Ectodermal cell (in vitro differentiated cells): Measurements from ENCODE around the gene OR9Q1.

Experiments
- H3K27ac ChIP-seq: 2 replicates; pipeline ENCODE4 v1.7.0; 2013; ENCODE audit warnings: mild to moderate bottlenecking, low read depth, low read length; ENCODE audit not compliant: insufficient read depth, poor library complexity, severe bottlenecking
- H3K27me3 ChIP-seq: 2 replicates; pipeline ENCODE4 v1.7.0; 2013; ENCODE audit warnings: mild to moderate bottlenecking, low read length; ENCODE audit not compliant: insufficient read depth, control insufficient read depth, poor library complexity, severe bottlenecking
- H3K36me3 ChIP-seq: one replicate; pipeline ENCODE4 v1.7.0; 2013; ENCODE audit warnings: low read length; ENCODE audit not compliant: control insufficient read depth, insufficient read depth
- H3K4me1 ChIP-seq: one replicate; pipeline ENCODE4 v1.7.0; 2013; ENCODE audit warnings: low read length; ENCODE audit not compliant: control insufficient read depth, insufficient read depth
- H3K4me3 ChIP-seq: 2 replicates; pipeline ENCODE4 v1.7.0; 2013; ENCODE audit warnings: low read depth, low read length, control low read depth; ENCODE audit not compliant: insufficient read depth
- H3K9me3 ChIP-seq: 2 replicates; pipeline ENCODE4 v1.7.0; 2013; ENCODE audit warnings: mild to moderate bottlenecking, low read length, moderate library complexity; ENCODE audit not compliant: control insufficient read depth
- WGBS, 2 experiments: methylation state at CpG; one replicate each; pipeline ENCODE4 v1.1.7; 2013; ENCODE audit warnings: missing lambda C conversion rate in 2 of 2; 5-methylcytosine and 5-hydroxymethylcytosine counted together

Gene OR9Q1

DNA sequence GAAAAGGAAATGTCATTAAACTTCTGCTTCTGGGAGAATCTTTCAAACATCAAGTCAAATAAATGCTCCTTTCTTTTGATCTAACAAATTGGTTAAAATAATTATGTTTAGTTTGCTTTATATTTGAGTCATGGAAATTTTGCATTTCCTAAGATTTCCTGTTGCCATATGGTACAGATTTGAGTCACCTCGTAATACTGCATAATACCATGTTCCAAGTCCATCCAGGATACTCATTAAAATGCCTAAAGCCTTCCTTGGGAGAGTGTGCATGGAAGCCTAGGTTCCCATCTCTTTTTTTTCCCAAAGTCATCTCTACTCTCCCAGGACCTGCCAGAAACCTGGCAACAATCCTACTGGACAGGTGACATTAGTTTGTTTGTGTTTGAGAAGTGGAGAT, 97.4 kb downstream of the OR9Q1 start:
- Histone ChIP-seq H3K36me3 (no peaks in the 10 kb centered on the region), H3K4me3 (no peak overlapping the region), H3K27me3 (no peaks in the 10 kb centered on the region), H3K27ac (no peak overlapping the region), H3K4me1 (no peaks in the 10 kb centered on the region), H3K9me3 (no peaks in the 10 kb centered on the region)
- WGBS, 2 experiments, result 70 to 87% methylated on average over 1 of the region's 1 CpG

DNA sequence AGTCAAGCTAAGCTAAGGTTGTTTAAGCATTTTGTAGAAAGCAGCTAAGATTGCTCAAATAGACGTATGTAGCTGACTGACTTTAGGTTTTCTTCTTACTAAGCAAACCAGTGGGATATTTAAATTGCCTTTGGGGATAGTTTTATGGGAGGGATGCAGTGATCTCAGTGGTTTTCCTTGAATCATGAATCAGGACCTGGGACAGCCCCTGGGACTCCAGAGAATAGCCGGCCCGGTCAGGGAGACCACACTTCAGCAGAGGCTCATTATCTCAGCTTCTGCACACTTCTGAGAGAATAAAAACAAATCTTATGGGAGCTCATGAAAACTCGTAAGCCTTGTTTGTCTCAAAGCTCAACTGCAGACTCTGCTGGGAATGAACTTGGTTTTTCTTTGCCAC, 101.8 kb downstream of the OR9Q1 start, which contains the start of gene OR9I1:
Gene OR9I1, minus strand, starts transcription at position 62 of the 400 bp plus-strand sequence. CDS start 6,086 bp downstream, outside the sequence.
- Histone ChIP-seq H3K4me1 (no peaks in the 10 kb centered on the region), H3K36me3 (no peaks in the 10 kb centered on the region), H3K27me3 (no peaks in the 10 kb centered on the region), H3K4me3 (no peak within 1 kb of the TSS), H3K27ac (no peak within 1 kb of the TSS), H3K9me3 (no peaks in the 10 kb centered on the region)
- WGBS, 2 experiments, result 65 to 67% methylated on average over 4 of the region's 4 CpGs

DNA sequence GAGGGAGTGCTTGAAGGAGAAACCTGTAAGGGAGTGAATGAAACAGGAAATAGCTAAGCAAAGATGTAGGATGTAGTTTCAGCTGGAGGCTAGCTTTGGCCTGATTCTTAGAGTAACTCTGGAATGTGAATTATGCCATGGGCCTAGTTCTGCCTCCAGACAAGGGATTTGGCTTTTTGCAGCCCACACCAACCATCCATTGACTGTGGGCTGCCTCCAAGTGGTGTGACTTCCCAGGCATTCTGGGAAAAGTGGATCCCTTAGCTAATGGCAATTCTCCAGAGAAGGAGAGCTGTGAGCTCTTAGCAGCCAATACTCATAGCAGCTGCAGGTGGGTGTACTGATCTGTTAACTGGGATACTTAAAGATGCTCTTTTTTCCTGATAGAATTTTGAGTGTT, 103.7 kb downstream of the OR9Q1 start:
- Histone ChIP-seq H3K36me3 (no peaks in the 10 kb centered on the region), H3K27ac (no peak overlapping the region), H3K27me3 (no peaks in the 10 kb centered on the region), H3K4me1 (no peaks in the 10 kb centered on the region), H3K4me3 (no peak overlapping the region), H3K9me3 (no peaks in the 10 kb centered on the region)

DNA sequence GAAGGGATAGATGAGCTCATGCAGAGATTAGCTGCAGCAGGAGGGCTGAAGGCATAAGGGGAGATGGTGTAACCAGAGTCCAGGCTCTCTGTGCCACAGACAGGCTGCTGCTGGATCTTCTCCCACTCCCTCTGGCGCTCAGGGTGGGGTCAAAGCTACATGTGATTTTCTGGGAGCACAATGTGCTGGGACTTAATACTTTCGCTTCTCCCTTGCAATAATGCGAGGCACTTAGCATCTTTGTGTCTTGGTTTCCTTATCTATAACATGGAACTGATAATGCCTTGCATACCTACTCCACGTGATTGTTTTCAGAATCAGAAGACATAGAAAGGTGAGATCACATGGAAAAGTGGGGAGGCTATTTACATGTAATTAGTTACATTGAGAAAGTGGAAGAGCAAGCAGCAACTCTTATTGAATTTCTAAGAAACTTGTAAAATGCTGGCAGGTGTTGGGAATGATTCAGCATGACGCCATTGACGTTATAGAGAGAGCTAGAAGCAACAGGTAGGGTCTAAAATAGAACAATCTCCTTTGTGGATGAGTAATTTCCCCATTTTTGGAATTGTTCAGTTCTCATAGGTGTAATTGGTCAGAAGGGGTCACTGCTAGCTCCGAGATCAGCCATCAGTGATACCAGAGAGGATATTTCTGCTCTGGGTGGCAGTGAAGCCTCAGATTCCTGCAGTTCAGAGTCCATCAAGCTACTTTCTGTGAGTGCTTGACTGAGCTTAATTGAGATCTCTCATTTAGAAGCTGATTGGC, 109.8 kb downstream of the OR9Q1 start:
- Histone ChIP-seq H3K27me3 (no peaks in the 10 kb centered on the region), H3K27ac (no peak overlapping the region), H3K4me3 (no peak overlapping the region), H3K9me3 (no peaks in the 10 kb centered on the region), H3K36me3 (no peaks in the 10 kb centered on the region), H3K4me1 (no peaks in the 10 kb centered on the region)
- WGBS, 2 experiments, result 76% methylated on average over 7 of the region's 7 CpGs

DNA sequence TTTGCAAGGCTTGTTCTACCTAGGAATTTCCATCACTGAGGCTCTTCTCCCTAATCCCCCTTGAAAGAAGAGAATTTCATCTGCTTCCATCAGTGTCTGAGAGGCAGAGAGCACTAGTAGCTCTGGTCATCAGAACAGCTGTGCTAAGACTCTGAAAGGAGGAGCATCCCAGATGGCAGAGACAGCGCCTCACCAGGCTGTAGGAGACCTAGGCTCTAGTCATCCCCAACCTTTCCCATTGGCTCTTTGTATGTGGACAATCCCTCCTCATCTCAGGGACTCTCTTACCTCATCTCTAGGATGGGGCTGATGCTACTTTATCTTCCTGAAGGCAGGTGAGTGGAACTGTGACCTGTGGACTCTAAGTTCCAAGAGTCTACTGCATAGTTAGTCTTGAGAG, 110.5 kb downstream of the OR9Q1 start:
- H3K36me3 ChIP-seq, result no peaks in the 10 kb centered on the region
- H3K27me3 ChIP-seq, result no peaks in the 10 kb centered on the region
- 93 to 100% methylated on average over 1 of the region's 1 CpG for WGBS, 2 experiments

DNA sequence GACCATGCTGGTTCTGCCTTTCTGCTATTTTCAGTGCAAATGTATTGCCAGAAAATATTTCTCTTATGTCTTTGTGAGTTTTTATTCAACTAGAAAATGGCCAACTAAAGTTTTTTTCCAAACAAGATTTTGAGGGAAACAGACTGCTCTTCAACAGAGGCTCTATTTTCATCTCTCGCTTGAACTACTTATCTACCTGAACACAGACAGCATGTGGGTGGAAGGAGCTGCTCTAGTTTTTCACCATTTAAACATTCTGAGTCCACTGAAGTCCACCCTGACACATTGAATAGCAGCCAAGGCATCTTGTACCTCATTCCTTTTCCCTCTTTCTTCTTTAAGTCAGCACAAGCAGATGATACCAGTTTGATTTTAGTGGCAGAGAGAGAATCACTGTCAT, 111.5 kb downstream of the OR9Q1 start:
- Histone ChIP-seq H3K4me3 (no peak overlapping the region), H3K9me3 (no peaks in the 10 kb centered on the region), H3K4me1 (no peaks in the 10 kb centered on the region), H3K36me3 (no peaks in the 10 kb centered on the region), H3K27me3 (no peaks in the 10 kb centered on the region), H3K27ac (no peak overlapping the region)
- WGBS, 2 experiments, result 92 to 93% methylated on average over 1 of the region's 1 CpG

More for the DNA sequence above, 110.5 kb downstream of the OR9Q1 start:
- Histone ChIP-seq H3K4me1 (no peaks in the 10 kb centered on the region), H3K9me3 (no peaks in the 10 kb centered on the region), H3K27ac (no peak overlapping the region), H3K4me3 (no peak overlapping the region)

DNA sequence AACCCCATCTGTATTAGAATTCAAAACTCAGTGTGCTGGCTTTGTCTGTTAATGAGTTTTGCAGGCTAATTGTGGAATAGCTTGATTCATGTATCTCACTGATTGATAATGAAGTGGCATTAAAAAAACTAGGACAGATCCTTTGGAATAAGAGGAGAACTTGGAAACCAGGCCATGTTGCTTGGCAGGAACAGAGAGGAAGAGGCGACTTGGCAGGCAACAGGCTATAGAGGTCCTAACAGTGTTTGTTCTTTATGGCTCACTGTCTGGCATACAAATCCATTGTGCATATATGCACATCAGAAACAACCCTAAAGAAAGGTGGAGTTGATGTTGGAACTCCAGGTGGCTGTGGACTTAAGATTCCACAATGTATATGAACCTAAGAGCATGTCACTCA, 119.1 kb downstream of the OR9Q1 start:
- Histone ChIP-seq H3K36me3 (no peaks in the 10 kb centered on the region), H3K27me3 (no peaks in the 10 kb centered on the region), H3K4me1 (no peaks in the 10 kb centered on the region), H3K27ac (no peak overlapping the region), H3K9me3 (no peaks in the 10 kb centered on the region), H3K4me3 (no peak overlapping the region)
- WGBS, 2 experiments, result 88 to 91% methylated on average over 1 of the region's 1 CpG

DNA sequence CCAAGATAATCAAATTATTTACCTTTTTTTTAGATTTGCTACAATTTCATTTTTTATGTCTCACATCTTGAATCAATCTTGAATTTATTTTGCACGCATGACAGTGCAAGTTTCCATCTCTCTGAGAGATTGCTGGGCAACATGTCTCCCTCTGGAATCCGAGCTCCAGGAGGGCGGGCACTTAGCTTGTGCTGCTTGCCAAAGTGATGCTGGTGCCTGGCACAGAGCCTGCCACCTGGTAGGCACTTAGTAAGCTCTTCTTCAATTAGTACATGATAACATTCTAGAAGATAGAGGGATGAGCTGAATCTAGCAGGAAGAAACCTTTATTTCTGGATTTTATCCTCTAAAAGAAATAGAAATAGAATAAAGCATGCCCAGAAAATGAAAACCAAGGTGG, 129.1 kb downstream of the OR9Q1 start:
- Histone ChIP-seq H3K27me3 (no peaks in the 10 kb centered on the region), H3K36me3 (no peaks in the 10 kb centered on the region), H3K4me3 (no peak overlapping the region), H3K9me3 (no peaks in the 10 kb centered on the region), H3K27ac (no peak overlapping the region), H3K4me1 (no peaks in the 10 kb centered on the region)
- 91% methylated on average over 3 of the region's 3 CpGs for WGBS, 2 experiments

DNA sequence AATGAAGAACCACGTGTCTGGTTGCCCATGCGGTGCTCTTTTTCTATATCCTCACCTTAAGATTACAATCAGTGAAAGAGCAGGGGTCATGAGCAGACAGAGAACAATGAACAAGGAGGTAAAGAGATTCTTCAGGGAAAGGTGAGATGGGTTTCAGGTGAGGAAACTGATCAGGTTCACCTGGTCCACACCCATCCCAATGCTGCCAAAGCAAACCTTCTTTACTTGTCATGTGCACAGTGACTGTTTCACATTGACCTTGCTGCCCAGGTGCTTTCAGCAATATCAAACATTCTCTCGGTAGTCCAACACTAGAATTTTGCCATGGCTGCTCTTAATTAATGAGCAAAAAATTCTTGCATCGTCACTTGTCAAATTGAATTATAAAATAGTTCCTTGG, 140.7 kb downstream of the OR9Q1 start:
- Histone ChIP-seq H3K9me3 (no peaks in the 10 kb centered on the region), H3K27me3 (no peaks in the 10 kb centered on the region), H3K4me3 (no peak overlapping the region), H3K27ac (no peak overlapping the region), H3K36me3 (no peaks in the 10 kb centered on the region), H3K4me1 (no peaks in the 10 kb centered on the region)
- WGBS, 2 experiments, result 84 to 96% methylated on average over 2 to 4 of the region's 4 CpGs

DNA sequence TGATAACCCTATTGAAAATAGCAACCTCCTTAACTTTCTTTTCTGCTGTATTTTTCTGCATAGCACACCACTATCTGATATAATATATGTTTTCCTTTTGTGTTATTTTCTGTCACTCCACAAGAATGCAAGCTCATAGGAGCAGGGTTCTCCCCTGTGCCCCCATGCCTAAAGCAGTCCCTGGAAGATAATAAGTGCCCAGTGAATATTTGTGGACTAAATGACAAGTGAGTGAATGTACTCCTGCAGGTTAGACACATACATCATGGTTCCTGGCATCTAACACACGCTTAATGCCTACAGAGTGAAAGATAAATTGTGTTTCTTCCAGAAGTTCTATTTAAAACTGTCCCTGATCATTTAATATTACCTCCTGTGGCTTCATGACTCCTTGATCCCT, 141.3 kb downstream of the OR9Q1 start:
- H3K27me3 ChIP-seq, result no peaks in the 10 kb centered on the region
- H3K4me3 ChIP-seq, result no peak overlapping the region
- H3K27ac ChIP-seq, result no peak overlapping the region
- H3K9me3 ChIP-seq, result no peaks in the 10 kb centered on the region
- H3K4me1 ChIP-seq, result no peaks in the 10 kb centered on the region
- 95 to 100% methylated on average over 1 of the region's 1 CpG for WGBS, 2 experiments
- no peaks in the 10 kb centered on the region for H3K36me3 ChIP-seq
